GM21381 (cell line): ENCODE data around the gene YAE1.
"Not testable (repeated sequence)": the region's sequence is repeated elsewhere in the genome, so short reads cannot be mapped to it uniquely, and the experiment has no call there.

ENCODE experiments used
- ATAC-seq: cut with Tn5 transposase; IDR thresholded peaks from one replicate; pipeline ENCODE4 v1.9.1; 2021; ENCODE audit warnings: mild to moderate bottlenecking, moderate library complexity; ENCODE audit not compliant: unreplicated experiment

The YAE1 gene, protein sequence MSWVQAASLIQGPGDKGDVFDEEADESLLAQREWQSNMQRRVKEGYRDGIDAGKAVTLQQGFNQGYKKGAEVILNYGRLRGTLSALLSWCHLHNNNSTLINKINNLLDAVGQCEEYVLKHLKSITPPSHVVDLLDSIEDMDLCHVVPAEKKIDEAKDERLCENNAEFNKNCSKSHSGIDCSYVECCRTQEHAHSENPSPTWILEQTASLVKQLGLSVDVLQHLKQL

DNA sequence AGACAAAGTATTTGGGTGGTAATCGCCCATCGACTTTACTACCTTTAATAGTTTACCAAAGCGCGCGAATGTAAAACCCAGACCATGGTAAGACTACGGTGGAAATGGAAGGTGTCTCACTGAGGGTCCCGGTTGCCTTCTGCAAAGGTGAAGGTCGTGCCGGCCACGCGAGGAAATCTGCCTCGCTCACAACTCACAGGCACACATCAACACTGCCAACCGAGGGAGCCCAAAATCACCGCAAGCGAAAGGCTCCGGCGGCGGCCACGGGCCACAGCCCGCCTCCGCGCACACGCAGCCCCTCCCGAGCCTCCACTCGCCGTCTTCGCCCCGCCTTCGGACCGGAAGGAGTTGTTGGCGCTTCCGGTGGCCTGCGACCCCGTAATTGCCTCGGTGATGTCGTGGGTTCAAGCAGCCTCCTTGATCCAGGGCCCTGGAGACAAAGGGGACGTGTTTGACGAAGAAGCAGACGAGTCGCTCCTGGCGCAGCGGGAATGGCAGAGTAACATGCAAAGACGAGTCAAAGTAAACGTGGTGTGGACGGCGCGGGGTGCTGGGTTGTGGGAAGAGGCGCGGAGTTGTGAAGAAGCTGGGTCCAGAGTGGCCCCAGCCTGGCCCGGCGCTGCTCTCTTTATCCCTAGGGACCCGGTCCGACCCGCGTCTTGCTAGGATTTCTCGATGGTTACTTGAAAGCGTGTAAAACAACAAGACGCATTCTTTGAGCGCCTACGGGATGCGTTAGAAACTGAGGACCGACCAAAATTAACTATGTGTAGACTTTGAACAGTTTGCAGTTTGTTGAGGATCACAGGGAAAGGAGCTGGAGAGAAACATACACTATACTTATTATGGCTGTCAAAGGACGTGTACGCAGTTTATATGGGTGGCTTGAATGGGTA is at the start of gene YAE1:
YAE1 (plus strand) TSS at position 382 of the 899 bp plus-strand sequence; CDS start at position 397, 15 bp downstream.
- ATAC-seq = peak; percentile 99

DNA sequence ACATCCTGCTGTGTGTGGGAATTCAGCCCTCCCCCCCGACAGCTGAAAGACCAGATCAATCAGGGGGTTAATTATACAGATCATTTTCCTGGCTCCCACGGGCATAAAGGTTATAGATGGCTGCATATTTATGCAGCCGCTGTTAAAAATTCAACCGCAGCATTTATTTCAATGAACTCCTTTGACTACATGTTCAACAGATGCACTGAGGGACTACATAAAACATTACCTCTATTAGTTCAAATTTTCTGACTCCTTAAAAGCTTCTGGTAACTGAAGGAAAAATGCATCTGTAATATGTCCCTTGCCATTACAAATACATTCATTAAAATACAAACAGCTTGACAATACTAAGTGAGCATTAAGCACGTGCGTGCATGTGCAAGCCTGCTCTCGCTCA is 49.7 kb upstream of the YAE1 start:
- no peak for ATAC-seq

DNA sequence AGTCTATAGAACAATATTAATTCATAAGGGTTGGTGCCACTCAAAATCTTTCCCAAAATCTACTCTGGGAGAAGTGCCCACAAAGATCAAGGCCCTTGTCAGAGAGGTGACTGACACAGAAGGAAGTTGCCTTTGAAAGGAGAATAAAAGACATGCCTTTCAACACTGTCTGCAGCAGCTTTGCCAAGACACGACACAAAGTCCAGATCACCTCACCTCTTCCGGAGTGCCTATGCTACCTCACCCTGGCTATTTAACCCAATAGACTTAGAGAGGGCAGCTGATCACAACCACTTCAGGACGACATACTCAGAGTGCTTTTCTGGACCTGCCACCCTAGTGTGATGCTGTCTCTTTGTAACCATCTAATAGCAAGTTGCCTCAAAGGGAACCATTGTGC is 49.0 kb upstream of the YAE1 start:
- no peak for ATAC-seq

DNA sequence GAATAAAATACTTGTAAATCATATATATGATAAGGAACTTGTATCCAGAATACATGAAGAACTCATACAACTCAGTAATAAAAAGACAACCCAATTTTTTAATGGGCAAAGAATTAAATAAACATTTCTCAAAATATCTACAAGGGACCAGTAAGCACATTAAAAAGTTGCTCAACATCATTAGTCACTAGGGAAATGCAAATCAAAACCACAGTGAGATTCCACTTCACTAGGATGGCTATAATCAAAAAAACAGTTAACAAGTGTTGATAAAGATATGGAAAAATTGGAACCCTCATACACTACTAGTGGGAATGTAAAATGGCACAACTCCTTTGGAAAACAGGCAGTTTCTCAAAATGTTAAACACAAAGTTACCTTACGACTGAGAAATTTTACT is 40.3 kb upstream of the YAE1 start:
- ATAC-seq = no peak

DNA sequence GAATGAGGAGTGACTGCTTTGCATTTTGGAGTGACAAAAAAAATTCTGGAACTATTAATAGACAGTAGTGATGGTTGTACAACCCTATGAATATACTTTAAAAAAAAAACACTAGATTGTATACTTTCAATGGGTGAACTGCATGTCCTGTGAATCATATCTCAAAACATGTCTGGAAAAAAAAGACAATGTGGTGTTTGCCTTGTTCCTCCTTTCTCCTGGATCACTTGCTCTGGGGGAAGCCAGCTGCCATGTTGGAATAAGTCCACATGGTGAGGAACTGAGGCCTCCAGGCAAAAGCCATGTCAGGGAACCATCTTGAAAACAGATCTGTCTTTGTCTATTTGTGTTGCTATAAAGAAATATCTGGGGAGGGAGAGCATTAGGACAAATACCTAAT is 39.5 kb upstream of the YAE1 start:
- no peak for ATAC-seq

DNA sequence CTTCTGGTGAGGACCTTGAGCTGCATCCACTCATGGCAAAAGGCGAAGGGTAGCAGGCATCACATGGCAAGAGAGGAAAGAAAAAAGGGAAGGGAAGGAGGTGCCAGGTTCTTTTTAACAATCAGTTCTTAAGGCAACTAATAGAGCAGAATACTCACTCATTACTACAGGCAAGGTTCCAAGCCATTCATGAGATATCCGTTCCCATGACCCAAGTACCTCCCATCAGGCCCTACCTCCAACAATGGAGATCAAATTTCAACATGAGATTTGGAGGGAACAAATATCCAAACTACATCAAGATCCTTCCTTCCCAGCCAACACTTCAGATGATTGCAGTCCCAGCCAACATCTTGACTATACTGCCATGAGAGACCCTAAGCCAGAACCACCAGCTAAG is 38.9 kb upstream of the YAE1 start:
- ATAC-seq = no peak

DNA sequence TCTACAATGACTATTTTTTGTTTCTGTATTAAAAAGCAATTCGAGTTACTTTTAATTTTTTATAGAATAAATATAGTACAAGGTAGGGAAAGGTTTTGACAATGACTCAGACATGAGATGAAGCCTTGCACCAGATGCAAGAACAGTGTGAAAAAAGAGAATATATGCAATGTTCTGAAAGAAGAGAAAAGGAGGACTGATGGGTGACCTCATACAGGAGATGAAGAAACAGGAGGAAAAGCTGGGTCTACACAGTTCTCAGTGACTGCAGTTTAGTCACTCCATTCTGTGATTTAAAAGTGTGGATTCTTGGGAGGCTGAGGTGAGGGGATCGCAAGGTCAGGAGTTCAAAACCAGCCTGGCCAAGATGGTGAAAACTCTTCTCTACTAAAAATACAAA is 38.3 kb upstream of the YAE1 start:
- no peak for ATAC-seq

DNA sequence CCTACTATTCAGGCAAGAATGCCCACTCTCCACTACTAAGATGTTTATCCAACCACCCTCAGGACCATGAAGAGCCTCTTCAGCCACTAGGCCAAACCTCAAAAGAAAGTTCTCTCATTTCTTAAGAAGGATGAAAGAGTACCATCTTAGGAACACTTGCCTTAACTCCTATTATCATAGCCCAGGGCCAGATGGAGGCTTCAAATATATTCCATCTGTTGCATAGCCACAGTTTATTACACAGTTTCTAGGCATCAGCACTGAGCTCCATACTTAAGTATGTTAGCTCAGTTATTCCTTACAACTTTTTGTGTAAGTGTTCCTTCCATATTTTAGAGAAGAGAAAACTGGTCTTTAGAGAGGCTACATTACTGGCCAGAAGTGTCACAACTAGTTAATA is 37.4 kb upstream of the YAE1 start:
- no peak for ATAC-seq

DNA sequence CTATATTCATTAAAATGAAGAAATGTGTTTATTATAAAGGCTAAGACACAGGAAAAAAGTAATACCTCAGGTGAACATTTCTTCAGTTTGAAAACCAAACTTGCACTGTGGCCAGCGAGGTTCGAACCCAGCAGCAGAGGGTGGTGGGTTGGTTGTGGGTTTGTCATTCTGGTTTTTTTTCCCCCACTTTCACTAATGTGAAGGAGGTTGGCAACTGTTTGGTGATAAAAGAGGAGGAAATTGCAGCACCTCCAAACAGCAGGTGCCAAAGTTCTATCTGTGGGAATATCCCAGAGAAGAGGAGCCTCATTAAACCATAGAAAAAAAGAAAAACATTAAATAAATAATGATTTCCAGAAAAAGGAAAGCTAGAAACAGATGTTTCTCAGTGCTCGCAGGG is 36.6 kb upstream of the YAE1 start:
- no peak for ATAC-seq

DNA sequence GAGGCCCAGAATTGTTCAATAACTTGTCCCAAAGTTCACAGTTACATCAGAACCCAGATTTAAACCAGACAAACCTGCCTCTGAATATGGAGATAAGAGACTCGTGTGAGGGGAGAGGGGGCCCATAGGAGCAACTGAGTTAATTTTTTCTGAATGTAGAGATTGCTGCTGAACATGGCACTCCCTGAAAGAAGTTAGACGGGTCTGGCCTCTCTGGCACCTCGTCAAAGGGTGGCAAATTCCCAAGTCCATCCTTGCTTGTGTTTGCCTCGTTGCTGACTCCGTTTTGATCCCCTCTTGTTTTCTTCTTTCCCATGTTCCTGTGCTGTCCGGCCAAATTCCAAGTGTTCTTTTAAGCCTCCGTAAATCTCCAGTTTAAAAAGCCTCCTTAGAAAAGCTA is 35.2 kb upstream of the YAE1 start:
- no peak for ATAC-seq

DNA sequence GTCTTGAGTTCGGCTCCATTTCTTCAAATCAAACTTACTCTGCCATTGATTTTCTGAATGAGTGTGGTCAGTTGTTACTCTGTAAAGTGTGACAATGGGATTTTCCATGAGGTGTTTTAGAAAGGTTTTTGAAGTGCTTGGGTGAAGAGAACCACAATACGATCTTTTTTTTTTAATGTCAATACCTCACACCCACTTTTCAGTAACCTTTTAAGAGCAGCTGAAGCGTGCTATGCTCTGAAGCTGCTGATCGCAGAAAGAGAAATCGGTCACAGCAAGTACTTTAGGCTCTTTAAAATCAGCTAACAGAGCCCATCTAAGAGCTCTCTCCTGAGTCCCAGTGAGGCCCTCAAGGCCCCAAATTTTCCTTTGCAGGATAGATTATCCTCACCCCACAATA is 34.4 kb upstream of the YAE1 start:
- no peak for ATAC-seq

DNA sequence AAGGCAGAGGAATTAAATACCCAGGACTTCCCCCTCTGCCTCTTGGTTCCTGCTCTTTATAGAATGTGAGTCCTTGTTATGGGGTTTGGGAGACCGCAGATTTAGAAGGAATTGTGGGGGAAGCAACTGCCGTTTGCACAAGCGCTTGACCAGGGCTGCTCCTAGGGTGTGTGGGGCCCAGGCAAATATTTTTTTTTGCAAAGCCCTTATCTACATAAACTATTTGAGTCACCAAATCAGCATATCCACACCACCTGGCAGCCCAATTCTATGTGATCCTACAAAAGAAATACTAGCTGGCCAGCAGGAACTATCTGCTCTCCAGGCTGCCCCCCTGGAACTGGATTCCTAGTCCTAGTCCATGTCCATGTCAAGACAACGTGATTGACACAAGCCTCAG is 33.4 kb upstream of the YAE1 start:
- ATAC-seq = no peak

DNA sequence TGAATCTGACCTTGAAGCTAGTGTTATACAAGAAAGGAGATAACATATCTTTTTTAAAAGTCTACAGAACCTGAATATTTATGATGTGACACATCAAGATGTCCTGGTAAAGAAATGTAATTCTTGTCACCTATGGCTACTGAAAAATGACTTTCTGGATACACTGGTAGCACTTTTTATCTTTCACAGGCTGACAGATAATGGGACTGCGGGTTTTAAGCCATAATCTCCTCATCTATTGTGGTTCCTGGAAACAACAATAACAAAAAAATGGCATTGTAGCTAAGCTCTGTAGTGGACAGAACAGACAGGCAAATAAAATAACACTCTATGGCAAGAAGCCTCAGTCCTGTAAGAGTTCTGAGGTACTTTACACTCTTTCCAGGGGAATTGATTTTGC is 31.6 kb upstream of the YAE1 start:
- no peak for ATAC-seq

DNA sequence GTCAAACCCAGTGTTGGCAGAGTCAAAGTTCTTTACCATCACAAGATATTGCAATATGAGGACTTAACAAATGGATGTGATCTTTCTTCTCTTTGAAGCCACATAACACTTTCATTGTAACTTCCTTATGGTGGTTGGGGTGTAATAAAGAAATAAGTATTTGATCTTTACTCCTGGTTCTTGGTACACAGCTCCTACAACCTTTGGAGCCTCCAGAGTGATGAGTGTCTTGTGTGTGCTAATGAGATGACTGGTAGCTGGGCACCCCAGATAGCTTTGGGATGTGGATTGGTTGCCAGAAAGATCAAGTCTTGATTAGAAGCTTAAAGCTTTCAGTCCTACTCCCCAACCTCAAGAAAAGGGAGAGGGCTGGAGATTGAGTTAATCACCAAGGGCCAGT is 31.1 kb upstream of the YAE1 start:
- no peak for ATAC-seq

DNA sequence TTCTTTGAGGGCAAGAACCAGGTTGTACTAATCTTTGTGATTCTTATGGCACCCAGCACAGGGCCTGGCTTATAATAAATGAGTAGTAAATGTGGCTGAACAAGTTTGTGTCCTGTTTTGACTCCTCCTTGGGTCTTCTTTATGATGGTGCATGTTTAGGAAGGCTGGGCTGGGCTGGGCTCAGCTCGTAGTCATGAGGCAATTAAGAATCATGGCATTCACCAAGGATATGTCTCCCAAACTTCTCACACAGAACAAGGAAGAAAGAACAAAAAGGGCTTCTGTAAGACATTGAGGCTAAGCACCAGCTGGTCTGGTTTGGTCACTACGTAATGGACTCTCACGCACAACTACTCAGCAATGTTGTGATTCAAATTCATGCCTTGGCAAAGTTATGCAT is 30.5 kb upstream of the YAE1 start:
- ATAC-seq = no peak

DNA sequence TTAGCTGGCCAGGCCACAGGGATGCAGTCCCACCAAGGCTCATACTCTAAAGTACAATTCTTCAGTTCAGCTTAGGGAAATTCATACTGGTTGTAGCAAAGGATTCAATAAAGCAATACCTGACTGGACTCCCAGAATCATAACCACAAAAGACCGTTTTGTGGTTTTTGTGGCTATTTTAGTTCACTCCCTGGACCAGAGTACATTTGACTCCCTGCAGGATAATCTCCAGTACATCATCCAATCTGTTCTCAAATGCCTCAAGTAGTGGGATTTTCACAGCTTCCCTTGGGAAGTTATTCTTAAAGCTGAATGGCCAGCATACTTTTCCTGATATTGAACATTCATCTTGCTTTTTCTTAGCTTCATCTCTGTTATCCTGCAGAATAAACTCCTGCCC is 29.3 kb upstream of the YAE1 start:
- no peak for ATAC-seq

DNA sequence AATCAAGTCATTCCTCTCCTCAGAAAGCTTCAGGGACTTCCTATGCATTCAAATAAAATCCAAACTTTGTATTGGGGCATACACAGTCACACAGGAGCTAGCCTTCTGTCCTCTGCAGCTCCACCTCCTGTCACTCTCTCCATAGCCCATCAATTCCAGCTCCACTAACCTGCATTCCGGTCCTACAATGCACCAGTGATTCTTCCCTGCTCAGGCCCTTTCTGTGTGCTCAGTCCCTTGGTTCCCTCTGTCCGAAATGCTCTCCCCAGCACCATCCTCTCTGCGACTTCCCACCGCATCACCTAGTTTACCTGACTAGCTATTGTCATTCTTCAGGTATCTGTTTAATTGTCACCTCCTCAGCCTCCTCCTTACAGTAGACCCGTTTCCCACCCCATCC is 26.4 kb upstream of the YAE1 start:
- ATAC-seq = no peak

DNA sequence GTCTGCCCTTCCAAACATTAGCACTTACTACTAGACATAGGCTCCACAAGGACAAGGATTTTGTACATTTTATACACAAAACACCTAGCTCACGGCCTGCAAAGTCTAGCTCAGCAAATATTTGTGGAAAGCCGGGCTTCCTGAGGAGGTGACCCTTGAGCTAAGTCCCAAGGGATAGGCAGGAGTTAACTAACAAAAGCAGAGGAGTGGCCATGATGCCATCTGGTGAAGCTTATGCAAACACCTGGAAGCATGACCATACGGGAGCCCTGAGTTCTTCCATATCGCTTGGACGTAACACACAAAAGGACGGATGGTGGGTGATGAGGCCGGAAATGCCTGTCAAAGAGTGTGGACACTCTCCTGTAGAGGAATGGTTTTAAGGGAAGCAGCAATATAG is 25.9 kb upstream of the YAE1 start:
- ATAC-seq = no peak

DNA sequence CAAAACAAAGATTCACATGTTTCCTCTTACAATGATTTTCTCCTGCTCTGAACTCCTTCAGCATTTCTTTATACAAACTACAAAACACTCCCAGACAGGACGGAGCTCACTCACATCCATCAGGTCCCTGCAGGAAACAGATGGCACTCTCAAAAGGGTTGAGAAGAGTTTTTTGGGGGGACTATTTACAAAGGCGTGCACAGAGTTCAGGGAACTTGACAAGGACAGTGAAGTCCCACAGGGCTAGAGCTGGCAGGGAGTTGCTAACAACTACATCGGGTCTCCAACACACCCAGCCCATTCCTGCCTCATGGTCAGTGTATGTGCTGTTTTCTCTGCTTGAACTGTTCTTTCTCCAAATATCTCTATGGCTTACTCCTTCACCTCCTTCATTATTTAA is 24.7 kb upstream of the YAE1 start:
- ATAC-seq = no peak

DNA sequence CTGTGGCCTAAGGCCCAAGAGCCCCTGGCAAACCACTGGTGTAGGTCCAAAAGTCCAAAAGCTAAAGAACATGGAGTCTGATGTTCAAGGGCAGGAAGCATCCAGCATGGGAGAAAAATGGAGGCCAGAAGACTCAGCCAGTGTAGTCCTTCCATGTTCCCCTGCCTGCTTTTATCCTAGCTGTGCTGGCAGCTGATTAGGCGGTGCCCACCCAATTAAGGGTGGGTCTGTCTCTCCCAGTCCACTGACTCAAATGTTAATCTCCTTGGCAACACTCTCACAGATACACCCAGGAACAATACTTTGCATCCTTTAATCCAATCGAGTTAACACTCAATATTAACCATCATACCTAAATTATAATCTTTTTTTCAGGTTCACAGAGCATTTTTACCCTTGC is 21.4 kb upstream of the YAE1 start:
- not testable (repeated sequence) for ATAC-seq

DNA sequence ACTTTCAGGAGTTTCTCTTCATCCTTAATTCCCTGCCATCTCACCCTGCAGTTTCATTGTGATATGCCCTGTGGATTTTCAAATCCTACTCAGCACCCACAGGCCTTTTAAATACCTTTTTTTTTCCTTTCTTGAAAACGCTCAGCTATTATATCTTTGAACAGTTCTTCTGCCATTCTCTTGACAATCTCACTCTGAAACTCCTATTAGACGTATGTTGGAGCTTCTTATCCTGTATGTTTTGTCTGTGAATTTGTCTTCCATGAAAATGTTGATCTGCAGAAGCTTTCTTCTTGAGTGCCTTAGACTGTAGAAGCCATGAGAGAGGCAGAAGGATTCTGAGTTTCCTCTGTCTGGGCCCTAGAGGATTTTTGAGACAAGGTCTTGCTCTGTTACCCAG is 18.9 kb upstream of the YAE1 start:
- ATAC-seq = no peak

DNA sequence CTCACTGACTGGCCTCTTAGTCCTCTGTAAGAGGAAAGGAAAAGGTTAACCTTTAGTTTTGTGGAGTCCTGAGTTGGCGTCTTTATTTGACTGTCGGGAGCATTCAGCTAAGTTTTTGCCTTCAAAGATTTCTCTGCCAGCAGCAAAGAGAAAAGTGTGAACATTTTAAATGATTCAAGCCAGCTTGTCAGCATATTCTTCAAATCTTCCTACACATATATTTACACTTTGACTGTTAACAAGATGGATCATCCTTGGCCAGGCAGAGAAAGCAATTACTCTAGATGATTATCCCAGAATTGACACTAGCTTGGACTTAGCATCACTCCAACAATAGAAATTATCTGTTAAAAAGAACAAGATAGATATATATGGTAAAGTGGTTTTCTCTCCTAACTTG is 15.8 kb upstream of the YAE1 start:
- no peak for ATAC-seq

DNA sequence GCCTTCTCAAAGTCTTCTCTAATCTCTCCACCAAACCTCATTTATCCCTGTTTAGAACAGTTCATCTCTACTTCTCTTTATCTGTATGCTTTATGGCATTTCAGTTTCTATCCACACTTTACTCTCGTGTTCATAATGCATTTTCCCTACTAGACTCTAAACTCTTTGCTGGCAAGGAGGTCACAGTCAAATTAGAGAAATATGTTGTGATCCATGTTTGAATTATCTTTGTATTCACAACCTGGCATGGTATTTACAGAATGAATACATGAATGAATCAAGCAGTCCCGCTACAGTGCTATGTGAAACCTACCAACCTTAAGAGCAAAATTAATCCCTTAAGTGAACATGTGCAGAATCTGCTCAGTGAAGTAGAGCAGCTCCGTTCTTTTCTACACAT is 12.8 kb upstream of the YAE1 start:
- ATAC-seq = no peak
